WERI-Rb-1 (cell line): Measurements from ENCODE around the gene NAT9.

ENCODE experiments used
- DNase-seq: peaks from one replicate; pipeline ENCODE4 v3.0.0-alpha.2; 2020
- H3K27ac ChIP-seq: fragments of 250-450 bp; sonication (Bioruptor Pico); 2 replicates; pipeline ENCODE4 v1.5.1; 2020; ENCODE audit warnings: mild to moderate bottlenecking, moderate library complexity
- H3K27me3 ChIP-seq: fragments of 250-450 bp; sonication (Bioruptor Pico); 2 replicates; pipeline ENCODE4 v1.5.1; 2021; ENCODE audit warnings: mild to moderate bottlenecking, low read depth, moderate library complexity; ENCODE audit not compliant: insufficient read depth, severe bottlenecking
- H3K36me3 ChIP-seq: fragments of 250-450 bp; sonication (Bioruptor Pico); 2 replicates; pipeline ENCODE4 v1.5.1; 2020; ENCODE audit warnings: mild to moderate bottlenecking, moderate library complexity
- H3K4me3 ChIP-seq: 2 replicates; pipeline ENCODE4 v1.5.1; 2011; ENCODE audit warnings: low read depth, mild to moderate bottlenecking, control low read depth, low read length
- H3K9me3 ChIP-seq: fragments of 250-450 bp; sonication (Bioruptor Pico); 2 replicates; pipeline ENCODE4 v1.5.1; 2021; ENCODE audit warnings: mild to moderate bottlenecking, moderate library complexity; ENCODE audit not compliant: severe bottlenecking
- TF ChIP-seq, protein P1 (sequence below): IDR thresholded peaks from 2 replicates; pipeline ENCODE4 v1.5.1; 2011; ENCODE audit warnings: low read depth, mild to moderate bottlenecking, control low read depth, inconsistent platforms, low read length

Gene NAT9

DNA sequence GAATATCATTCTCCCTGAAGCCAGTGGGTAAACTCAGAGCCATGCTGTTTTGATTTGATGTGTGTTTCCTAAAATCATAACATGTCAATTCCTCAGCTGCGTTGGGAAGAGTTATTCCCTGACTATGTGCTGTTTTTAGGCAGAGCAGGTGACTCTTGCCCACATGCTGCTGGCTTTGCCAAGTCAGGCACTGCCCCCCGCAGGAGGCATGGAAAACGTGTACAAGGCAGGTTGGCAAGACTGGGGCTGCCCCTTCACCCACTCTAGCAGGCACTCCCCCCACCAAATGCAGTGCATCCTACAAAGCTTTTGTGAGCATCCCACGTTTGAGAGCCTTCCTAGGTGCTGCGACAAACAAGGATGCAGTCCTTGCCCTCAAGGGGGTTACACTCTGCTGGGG lies 38.3 kb upstream of the NAT9 start:
- Histone ChIP-seq H3K4me3 (no peak overlapping the region), H3K9me3 (no peaks in the 10 kb centered on the region), H3K27me3 (no peaks in the 10 kb centered on the region), H3K36me3 (peaks cover 27% of the 10 kb centered on the region), H3K27ac (no peak overlapping the region)
- no peak for DNase-seq
- TF ChIP-seq, protein P1, sequence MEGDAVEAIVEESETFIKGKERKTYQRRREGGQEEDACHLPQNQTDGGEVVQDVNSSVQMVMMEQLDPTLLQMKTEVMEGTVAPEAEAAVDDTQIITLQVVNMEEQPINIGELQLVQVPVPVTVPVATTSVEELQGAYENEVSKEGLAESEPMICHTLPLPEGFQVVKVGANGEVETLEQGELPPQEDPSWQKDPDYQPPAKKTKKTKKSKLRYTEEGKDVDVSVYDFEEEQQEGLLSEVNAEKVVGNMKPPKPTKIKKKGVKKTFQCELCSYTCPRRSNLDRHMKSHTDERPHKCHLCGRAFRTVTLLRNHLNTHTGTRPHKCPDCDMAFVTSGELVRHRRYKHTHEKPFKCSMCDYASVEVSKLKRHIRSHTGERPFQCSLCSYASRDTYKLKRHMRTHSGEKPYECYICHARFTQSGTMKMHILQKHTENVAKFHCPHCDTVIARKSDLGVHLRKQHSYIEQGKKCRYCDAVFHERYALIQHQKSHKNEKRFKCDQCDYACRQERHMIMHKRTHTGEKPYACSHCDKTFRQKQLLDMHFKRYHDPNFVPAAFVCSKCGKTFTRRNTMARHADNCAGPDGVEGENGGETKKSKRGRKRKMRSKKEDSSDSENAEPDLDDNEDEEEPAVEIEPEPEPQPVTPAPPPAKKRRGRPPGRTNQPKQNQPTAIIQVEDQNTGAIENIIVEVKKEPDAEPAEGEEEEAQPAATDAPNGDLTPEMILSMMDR: peak; percentile 44

DNA sequence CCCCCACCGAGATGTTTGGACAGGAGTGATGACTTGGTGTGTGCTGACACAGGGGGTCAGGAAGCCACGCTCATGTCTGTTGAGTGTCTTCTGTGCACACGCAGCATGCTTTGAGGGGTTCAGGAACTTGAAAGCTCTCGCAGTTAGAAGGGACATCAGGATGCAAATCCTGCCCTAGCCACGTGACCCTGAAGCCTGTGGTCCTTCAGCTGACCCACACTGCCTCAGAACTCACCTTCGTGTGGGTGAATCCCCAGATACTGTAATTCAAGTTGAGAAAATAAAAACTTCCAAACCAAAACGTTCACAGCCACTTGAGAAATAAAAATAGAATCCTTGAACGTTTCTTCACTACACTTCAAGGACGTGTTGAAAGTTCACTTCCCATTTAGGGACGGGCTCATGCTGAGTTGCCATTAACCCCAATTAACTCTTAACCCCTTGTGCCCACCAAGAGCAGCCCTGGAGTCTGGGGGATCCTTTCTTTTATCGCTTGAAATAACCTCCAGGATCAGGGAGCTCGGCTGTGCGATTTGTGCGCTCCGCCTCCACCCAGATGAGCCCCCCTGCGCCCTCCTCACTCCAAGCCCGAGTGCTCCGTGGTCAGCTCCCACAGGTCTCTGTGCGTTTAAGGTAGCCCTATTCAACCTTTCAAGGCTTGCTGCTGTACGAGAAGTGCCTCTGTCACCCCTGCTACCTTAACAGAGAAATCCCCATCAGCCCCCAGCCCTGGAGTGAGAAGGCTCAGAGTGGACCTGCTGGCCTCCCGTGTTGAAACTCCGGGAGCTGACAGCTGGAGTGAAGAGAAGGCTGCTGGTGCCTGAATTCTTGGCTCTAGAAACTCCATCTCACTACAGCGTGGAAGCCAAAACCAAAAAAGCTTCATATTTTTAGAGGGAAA lies 36.2 kb upstream of the NAT9 start:
- H3K36me3 ChIP-seq: peaks cover 34% of the 10 kb centered on the region
- TF ChIP-seq, protein P1: no peak
- H3K9me3 ChIP-seq: no peaks in the 10 kb centered on the region
- no peak overlapping the region for H3K27ac ChIP-seq
- no peak overlapping the region for H3K4me3 ChIP-seq
- H3K27me3 ChIP-seq: no peaks in the 10 kb centered on the region
- no peak for DNase-seq

DNA sequence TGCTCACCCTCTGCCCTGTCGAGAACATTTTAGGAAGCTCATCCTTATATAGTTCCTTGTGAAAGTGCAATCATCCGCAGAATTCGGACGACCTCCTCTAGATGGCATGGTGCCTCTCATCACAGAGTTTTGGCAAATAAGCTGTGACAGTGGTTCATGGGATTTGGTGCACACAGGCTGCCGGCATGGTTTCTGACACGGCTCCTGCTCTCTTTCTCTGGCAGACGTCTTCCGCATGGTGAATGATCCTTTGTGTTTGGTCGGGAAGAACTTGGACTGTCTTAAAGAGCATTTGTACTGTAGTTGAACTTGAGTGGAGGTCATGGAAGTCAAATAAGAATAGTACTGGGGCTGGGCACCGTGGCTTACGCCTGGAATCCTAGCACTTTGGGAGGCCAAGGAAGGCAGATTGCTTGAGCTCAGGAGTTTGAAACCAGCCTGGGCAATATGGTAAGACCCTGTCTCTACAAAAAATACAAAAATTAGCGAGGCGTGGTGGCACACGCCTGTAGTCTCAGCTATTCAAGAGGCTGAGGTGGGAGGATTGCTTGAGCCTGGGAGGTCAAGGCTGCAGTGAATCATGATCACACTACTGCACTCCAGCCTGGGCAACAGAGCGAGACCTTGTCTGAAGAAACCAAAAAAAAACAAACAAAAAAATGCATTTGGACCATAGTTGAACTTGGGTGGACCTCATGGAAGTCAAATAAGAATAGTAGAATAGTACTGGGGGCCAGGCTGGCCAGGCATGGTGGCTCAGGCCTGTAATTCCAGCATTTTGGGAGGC lies 34.7 kb upstream of the NAT9 start:
- no peaks in the 10 kb centered on the region for H3K9me3 ChIP-seq
- no peaks in the 10 kb centered on the region for H3K27me3 ChIP-seq
- peaks cover 37% of the 10 kb centered on the region for H3K36me3 ChIP-seq
- no peak overlapping the region for H3K4me3 ChIP-seq
- TF ChIP-seq, protein P1: no peak
- no peak for DNase-seq
- H3K27ac ChIP-seq: no peak overlapping the region

DNA sequence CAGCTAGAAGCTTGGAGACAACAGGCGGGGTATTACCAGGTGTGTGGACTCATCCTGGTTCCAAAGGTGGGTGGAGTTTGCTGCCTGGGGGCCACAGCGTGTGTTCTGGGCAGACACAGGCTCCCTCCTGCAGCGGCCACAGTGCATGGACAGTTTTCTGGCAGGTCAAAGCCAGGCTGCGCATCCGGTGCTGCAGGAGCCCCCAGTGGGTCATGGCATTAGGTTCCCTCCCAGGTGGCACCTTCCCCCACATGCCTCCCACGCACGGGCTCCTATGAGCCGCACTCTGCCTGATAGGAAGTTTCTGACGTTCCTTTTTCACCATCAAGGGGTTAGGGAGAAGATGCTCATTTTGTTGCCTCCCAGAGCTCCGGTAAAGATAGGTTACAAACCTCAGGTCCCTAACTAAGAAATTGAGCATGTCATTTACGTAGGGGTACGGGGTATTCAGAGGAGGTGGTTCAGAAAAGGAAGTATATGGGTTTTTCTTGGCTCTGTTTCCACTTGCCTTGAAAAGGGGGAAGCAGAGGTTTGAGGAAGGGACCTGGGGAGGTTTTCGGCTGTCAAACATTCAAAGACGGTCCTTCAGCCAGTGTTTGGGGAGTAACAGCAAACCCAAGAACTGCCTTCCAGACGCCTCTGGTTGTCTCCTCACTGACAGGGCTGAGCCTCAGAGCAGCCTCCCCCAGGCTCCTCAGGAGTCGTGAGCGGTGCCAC lies 32.7 kb upstream of the NAT9 start:
- Histone ChIP-seq H3K27me3 (no peaks in the 10 kb centered on the region), H3K9me3 (no peaks in the 10 kb centered on the region), H3K27ac (no peak overlapping the region), H3K4me3 (no peak overlapping the region), H3K36me3 (peaks cover 42% of the 10 kb centered on the region)
- TF ChIP-seq, protein P1: no peak
- DNase-seq: no peak

DNA sequence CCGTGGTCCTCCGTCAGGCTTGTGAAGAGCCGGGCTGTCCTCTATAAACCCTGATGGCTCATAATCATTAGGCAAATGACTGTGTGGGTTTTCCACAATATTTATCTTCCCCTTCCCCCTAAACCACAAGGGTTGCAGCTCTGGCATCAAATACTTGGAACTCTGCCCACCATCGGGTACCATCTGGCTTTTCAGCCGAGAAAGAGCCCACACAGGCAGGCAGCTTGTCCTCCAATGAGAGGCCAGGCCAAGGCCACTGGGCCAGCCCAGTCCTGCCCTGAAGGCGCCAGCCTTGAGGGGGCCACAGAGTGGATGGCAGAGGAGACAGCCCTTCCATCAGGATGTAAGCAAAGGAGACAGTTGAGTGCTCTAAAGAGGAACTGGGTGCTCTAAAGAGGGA lies 31.8 kb upstream of the NAT9 start:
- H3K27ac ChIP-seq: no peak overlapping the region
- TF ChIP-seq, protein P1: no peak
- H3K4me3 ChIP-seq: no peak overlapping the region
- H3K36me3 ChIP-seq: peaks cover 40% of the 10 kb centered on the region
- no peaks in the 10 kb centered on the region for H3K9me3 ChIP-seq
- no peak for DNase-seq
- no peaks in the 10 kb centered on the region for H3K27me3 ChIP-seq
